H1 (cell line): Measurements from ENCODE around the gene SYT14. TPM values are rescaled to one million over a fixed set of nuclear protein-coding genes. Genes with fewer than 3 reads are reported as not detected.

Experiments
- CTCF ChIA-PET: fragments of 300-600 bp; sonication (Branson Sonifier 250); formaldehyde crosslinking; loops from one replicate; lab custom pipeline; 2021; ENCODE audit not compliant: partially characterized antibody; lab: Charles Lee
- POLR2A ChIA-PET: fragments of 300-600 bp; sonication (Branson Sonifier 250); formaldehyde crosslinking; loops from one replicate; lab custom pipeline; 2021; ENCODE audit warnings: inconsistent platforms; ENCODE audit not compliant: partially characterized antibody; lab: Charles Lee
- DNase-seq, 2 experiments: peaks; one replicate each; pipeline versions ENCODE4 v3.0.0 to v3.0.0-alpha.2; 2010 to 2022; ENCODE audit warnings: low spot score in 2 of 2, low read depth in 1 of 2, mixed read lengths in 1 of 2
- FAIRE-seq: peaks from 2 replicates; lab custom pipeline; 2011; peaks lifted over from hg19 to GRCh38; lab: Jason Lieb, UNC
- H2AFZ ChIP-seq: 2 replicates; pipeline ENCODE4 v1.8.1; 2012; ENCODE audit warnings: low read length, inconsistent platforms
- H2AK5ac ChIP-seq: 2 replicates; pipeline ENCODE4 v1.6.1; 2013; ENCODE audit warnings: low read depth, low read length
- H2BK120ac ChIP-seq: replicated peaks from 2 replicates; pipeline ENCODE3; 2013; ENCODE audit warnings: low read depth, low read length, inconsistent platforms
- H2BK12ac ChIP-seq: 2 replicates; pipeline ENCODE4 v1.6.1; 2013; ENCODE audit warnings: low read depth, low read length
- H2BK15ac ChIP-seq: 2 replicates; pipeline ENCODE4 v1.6.1; 2013; ENCODE audit warnings: low read length
- H2BK20ac ChIP-seq: 2 replicates; pipeline ENCODE4 v1.6.1; 2013; ENCODE audit warnings: low read length
- H2BK5ac ChIP-seq: 2 replicates; pipeline ENCODE4 v1.6.1; 2013; ENCODE audit warnings: low read depth, low read length
- H3K14ac ChIP-seq: 2 replicates; pipeline ENCODE4 v1.6.1; 2013; ENCODE audit warnings: inconsistent platforms; ENCODE audit not compliant: insufficient read length
- H3K18ac ChIP-seq: 2 replicates; pipeline ENCODE4 v1.6.1; 2013; ENCODE audit warnings: low read length; ENCODE audit errors: extremely low read depth
- H3K23ac ChIP-seq: 2 replicates; pipeline ENCODE4 v1.6.1; 2013; ENCODE audit warnings: inconsistent platforms; ENCODE audit not compliant: insufficient read length
- H3K23me2 ChIP-seq: 2 replicates; pipeline ENCODE4 v1.6.1; 2013; ENCODE audit warnings: low read depth, low read length
- H3K27ac ChIP-seq: 2 replicates; pipeline ENCODE4 v1.6.1; 2011; ENCODE audit warnings: low read depth, low read length, inconsistent platforms
- H3K27me3 ChIP-seq, 4 experiments: replicated peaks in 1 of 4; 1 replicate in 1 of 4; 2 replicates in 3 of 4; pipeline versions ENCODE4 v1.6.1 to v1.8.1; 2011 to 2013; ENCODE audit warnings: low read length in 3 of 4, mild to moderate bottlenecking in 3 of 4, inconsistent platforms in 2 of 4, mixed read lengths in 2 of 4, moderate library complexity in 1 of 4; ENCODE audit not compliant: control insufficient read depth in 3 of 4, insufficient read depth in 3 of 4; ENCODE audit errors: extremely low read depth in 1 of 4
- H3K36me3 ChIP-seq, 4 experiments: 2 replicates each; pipeline versions ENCODE4 v1.6.1 to v1.8.1; 2011 to 2013; ENCODE audit warnings: mild to moderate bottlenecking in 4 of 4, low read length in 3 of 4, moderate library complexity in 2 of 4, control low read depth in 1 of 4, inconsistent platforms in 1 of 4; ENCODE audit not compliant: insufficient read depth in 4 of 4, control insufficient read depth in 2 of 4
- H3K4ac ChIP-seq: replicated peaks from 2 replicates; pipeline ENCODE3; 2013; ENCODE audit warnings: low read length, low read depth, mixed read lengths, inconsistent platforms; ENCODE audit not compliant: insufficient read length
- H3K4me1 ChIP-seq, 4 experiments: replicated peaks in 1 of 4; 1 replicate in 1 of 4; 2 replicates in 3 of 4; pipeline versions ENCODE4 v1.6.1 to v1.8.1; 2011 to 2013; ENCODE audit warnings: low read length in 3 of 4, inconsistent platforms in 2 of 4, mixed read lengths in 1 of 4; ENCODE audit not compliant: insufficient read depth in 4 of 4, control insufficient read depth in 3 of 4
- H3K4me2 ChIP-seq, 2 experiments: 2 replicates each; pipeline versions ENCODE4 v1.6.1 to v1.8.1; 2011 to 2013; ENCODE audit warnings: low read depth in 2 of 2, low read length in 2 of 2, control low read depth in 1 of 2, inconsistent platforms in 1 of 2, mild to moderate bottlenecking in 1 of 2; ENCODE audit not compliant: insufficient read depth in 1 of 2
- H3K4me3 ChIP-seq, 4 experiments: fragments of 200-600, 300-600 bp in 1 of 4; sonication (generic), shearing (Covaris generic), sonication (Bioruptor Twin) in 1 of 4; 2 replicates each; pipeline versions ENCODE4 v1.5.1 to v1.8.1; 2011 to 2016; ENCODE audit warnings: low read length in 4 of 4, low read depth in 3 of 4, control low read depth in 2 of 4, inconsistent platforms in 2 of 4, mild to moderate bottlenecking in 2 of 4, mixed read lengths in 1 of 4, moderate library complexity in 1 of 4; ENCODE audit not compliant: insufficient read depth in 2 of 4; ENCODE audit errors: extremely low read depth in 1 of 4
- H3K56ac ChIP-seq: replicated peaks from 2 replicates; pipeline ENCODE3; 2013; ENCODE audit warnings: low read depth, mild to moderate bottlenecking, mixed read lengths, low read length, inconsistent platforms; ENCODE audit not compliant: insufficient read length
- H3K79me1 ChIP-seq: 2 replicates; pipeline ENCODE4 v1.6.1; 2013; ENCODE audit warnings: low read depth, low read length, control low read depth
- H3K79me2 ChIP-seq, 2 experiments: 2 replicates each; pipeline versions ENCODE4 v1.6.1 to v1.8.1; 2012 to 2013; ENCODE audit warnings: low read length in 2 of 2, mild to moderate bottlenecking in 2 of 2, inconsistent platforms in 1 of 2; ENCODE audit not compliant: insufficient read depth in 2 of 2, control insufficient read depth in 1 of 2
- H3K9ac ChIP-seq, 4 experiments: replicated peaks in 1 of 4; 1 replicate in 1 of 4; 2 replicates in 3 of 4; pipeline versions ENCODE4 v1.6.1 to v1.8.1; 2011 to 2013; ENCODE audit warnings: low read depth in 3 of 4, low read length in 3 of 4, control low read depth in 2 of 4, mild to moderate bottlenecking in 2 of 4, moderate library complexity in 2 of 4, inconsistent platforms in 1 of 4; ENCODE audit errors: extremely low read depth in 1 of 4
- H3K9me3 ChIP-seq, 2 experiments: 2 replicates each; pipeline versions ENCODE4 v1.6.1 to v1.8.1; 2012 to 2013; ENCODE audit warnings: mild to moderate bottlenecking in 2 of 2, moderate library complexity in 2 of 2, control low read depth in 1 of 2, inconsistent platforms in 1 of 2, low read depth in 1 of 2, low read length in 1 of 2, mixed read lengths in 1 of 2; ENCODE audit not compliant: insufficient read depth in 2 of 2
- H4K20me1 ChIP-seq, 2 experiments: replicated peaks in 1 of 2; 2 replicates each; pipeline versions ENCODE3 to v1.8.1; 2011 to 2013; ENCODE audit warnings: inconsistent platforms in 2 of 2, low read length in 2 of 2, mild to moderate bottlenecking in 1 of 2; ENCODE audit not compliant: insufficient read depth in 2 of 2, control insufficient read depth in 1 of 2
- H4K5ac ChIP-seq: 2 replicates; pipeline ENCODE4 v1.6.1; 2013; ENCODE audit warnings: low read length, low read depth, mixed read lengths, inconsistent platforms; ENCODE audit not compliant: insufficient read length
- H4K8ac ChIP-seq: 2 replicates; pipeline ENCODE4 v1.8.0; 2013; ENCODE audit warnings: mild to moderate bottlenecking, moderate library complexity, low read length, inconsistent platforms; ENCODE audit not compliant: insufficient read depth; ENCODE audit errors: extremely low read depth
- H4K91ac ChIP-seq: replicated peaks from 2 replicates; pipeline ENCODE3; 2013; ENCODE audit warnings: low read length, mixed read lengths, inconsistent platforms; ENCODE audit not compliant: insufficient read length
- CEBPB ChIP-seq: IDR thresholded peaks from 2 replicates; pipeline ENCODE4 v1.6.1; 2012; ENCODE audit warnings: low read depth, low read length
- GABPA ChIP-seq: IDR thresholded peaks from 2 replicates; pipeline ENCODE4 v1.6.1; 2011; ENCODE audit warnings: mild to moderate bottlenecking, low read length, moderate library complexity, borderline replicate concordance; ENCODE audit not compliant: insufficient read depth
- GTF2F1 ChIP-seq: IDR thresholded peaks from 2 replicates; pipeline ENCODE4 v1.6.1; 2012; ENCODE audit warnings: low read depth, low read length, improper control_type of control experiment, borderline replicate concordance
- POLR2A ChIP-seq, 2 experiments: IDR thresholded peaks; 1 replicate in 1 of 2; 2 replicates in 1 of 2; pipeline ENCODE4 v1.6.1; 2011; ENCODE audit warnings: low read depth in 2 of 2, low read length in 2 of 2, mild to moderate bottlenecking in 2 of 2; ENCODE audit errors: control extremely low read depth in 1 of 2
- RNF2 ChIP-seq: fragments of 200-900, 300-1000 bp; sonication (generic); IDR thresholded peaks from 2 replicates; pipeline ENCODE4 v1.7.1; 2016; ENCODE audit warnings: borderline replicate concordance, low read depth, mild to moderate bottlenecking, antibody characterized with exemption, low read length; ENCODE audit not compliant: poor library complexity, severe bottlenecking; ENCODE audit errors: missing control alignments
- SP2 ChIP-seq: IDR thresholded peaks from 2 replicates; pipeline ENCODE4 v1.6.1; 2012; ENCODE audit warnings: mild to moderate bottlenecking, low read length, inconsistent platforms
- SP4 ChIP-seq: IDR thresholded peaks from 2 replicates; pipeline ENCODE4 v1.6.1; 2012; ENCODE audit warnings: low read length, inconsistent platforms
- SUZ12 ChIP-seq: fragments of 200-600 bp; sonication (generic); IDR thresholded peaks from 2 replicates; pipeline ENCODE4 v1.6.1; 2012; ENCODE audit warnings: mild to moderate bottlenecking, inconsistent platforms, low read length, moderate library complexity, mixed read lengths
- TAF7 ChIP-seq: optimal IDR thresholded peaks from 2 replicates; pipeline ENCODE3; 2011; ENCODE audit warnings: low read depth, mild to moderate bottlenecking, inconsistent platforms, low read length, moderate library complexity, borderline replicate concordance
- TBP ChIP-seq: IDR thresholded peaks from 2 replicates; pipeline ENCODE4 v1.6.1; 2011; ENCODE audit warnings: low read depth, low read length, improper control_type of control experiment
- WGBS, 2 experiments: shearing (Covaris generic) in 1 of 2; methylation state at CpG; one replicate each; pipeline versions ENCODE4 v1.1.6 to v1.1.7; 2013 to 2015; ENCODE audit warnings: low lambda C conversion rate in 2 of 2, mixed read lengths in 2 of 2, inconsistent platforms in 1 of 2, low coverage in 1 of 2, missing lambda C conversion rate in 1 of 2; ENCODE audit not compliant: insufficient replicate concordance in 2 of 2, insufficient coverage in 1 of 2, insufficient read length in 1 of 2; ENCODE audit errors: extremely low coverage in 1 of 2, missing lambda C conversion rate in 1 of 2; 5-methylcytosine and 5-hydroxymethylcytosine counted together
- polyA plus RNA-seq, 7 experiments: library from polyadenylated mRNA; depleted of rRNA in 3 of 7; stranded (reverse) in 5 of 7; unstranded in 2 of 7; fragments of >200 nt in 5 of 7; fragments of 200-250 nt in 2 of 7; gene quantifications; 1 replicate in 5 of 7; 2 replicates in 1 of 7; 4 replicates in 1 of 7; pipeline versions ENCODE4 v1.2.1 to v1.2.3, GENCODE V29; 2011 to 2013; ENCODE audit warnings: missing spikeins in 2 of 7, mixed read lengths in 2 of 7
- total RNA-seq: library from RNA; stranded (reverse); fragmentation: NEBNext Ultra II Directional; extraction: Animal tissue kit (Norgen Biotek cat#: 25700); gene quantifications from 2 replicates; pipeline ENCODE4 v1.2.1, GENCODE V29; 2021

SYT14 gene
- total and polyA plus RNA-seq, 2 of the 8 experiments (the other 6 are each of a cell fraction or from before 2014, with no cell fraction given) = 2.3 to 18.4 TPM

DNA sequence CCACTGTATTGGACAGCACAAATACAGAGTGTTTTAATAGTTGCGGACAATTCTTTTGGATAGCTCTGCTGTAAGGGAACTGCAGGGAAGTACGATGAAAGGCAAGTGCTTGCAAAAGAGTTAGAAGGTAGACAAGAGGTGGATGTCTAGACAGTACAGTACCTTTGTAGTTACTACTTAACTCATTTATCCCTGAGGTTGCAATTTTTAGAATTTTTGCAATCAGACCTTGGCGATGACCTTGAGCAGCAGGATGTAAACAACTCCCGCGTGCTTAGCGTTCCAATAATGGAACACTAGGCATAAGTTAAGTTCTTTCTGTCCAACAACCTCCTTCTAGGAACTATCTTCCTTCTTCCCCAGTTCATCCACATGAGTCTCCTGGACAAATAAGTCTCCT is 1.9 kb upstream of the SYT14 start:
- no peak overlapping the region for H3K56ac ChIP-seq
- H3K4me2 ChIP-seq = no peak overlapping the region
- H2BK5ac ChIP-seq = no peak overlapping the region
- H3K18ac ChIP-seq = no peak overlapping the region
- no peak overlapping the region for H2BK15ac ChIP-seq
- no peak overlapping the region for H2BK12ac ChIP-seq
- ChIA-PET POLR2A (interaction anchor here (1.7 kb wide), 1 partner anchor 437 kb away, joined by 6 read pairs; no protein-coding TSS in a partner anchor), CTCF (interaction anchor here (0.5 to 2.2 kb wide), 2 partner anchors 113 to 1793 kb away, joined by 3 to 5 read pairs; no protein-coding TSS in a partner anchor)
- WGBS, 2 experiments = 91% methylated on average over 6 of the region's 6 CpGs; no CpG with 5 or more reads in 1 of the 2 experiments
- H3K36me3 ChIP-seq = no peaks in the 10 kb centered on the region
- DNase-seq (no peak), FAIRE-seq (no peak)
- peaks cover 0 to 4% (median 0%) of the 10 kb centered on the region in 4 experiments; a peak in 1 of 7 replicates for H3K4me1 ChIP-seq
- H4K91ac ChIP-seq = no peak overlapping the region
- H4K20me1 ChIP-seq = no peaks in the 10 kb centered on the region
- TF ChIP-seq RNF2 (no peak), SP2 (no peak), SUZ12 (no peak), TAF7 (no peak), CEBPB (no peak), POLR2A (IDR thresholded peaks at IDR 0.05; ENCODE audit: control extremely low read depth in 1 of 2, low read depth in 2 of 2, low read length in 2 of 2) (no peak), GTF2F1 (no peak), GABPA (no peak), SP4 (no peak), TBP (no peak)
- H3K79me1 ChIP-seq = no peaks in the 10 kb centered on the region
- H3K23me2 ChIP-seq = peaks cover 4% of the 10 kb centered on the region
- no peak overlapping the region for H2BK120ac ChIP-seq
- H3K14ac ChIP-seq = no peak overlapping the region
- H4K8ac ChIP-seq = no peak overlapping the region
- no peaks in the 10 kb centered on the region for H3K9me3 ChIP-seq
- no peak overlapping the region for H3K4ac ChIP-seq
- no peaks in the 10 kb centered on the region for H3K27me3 ChIP-seq
- no peak overlapping the region for H4K5ac ChIP-seq
- H3K23ac ChIP-seq = no peak overlapping the region
- H3K9ac ChIP-seq = no peak overlapping the region
- no peak overlapping the region for H2AFZ ChIP-seq
- H3K27ac ChIP-seq = no peak overlapping the region
- H2AK5ac ChIP-seq = no peak overlapping the region
- no peak overlapping the region for H2BK20ac ChIP-seq
- H3K4me3 ChIP-seq = no peak overlapping the region
- peaks cover 0 to 22% of the 10 kb centered on the region in 2 experiments; a peak in 2 of 4 replicates for H3K79me2 ChIP-seq
